ENCODE measurements around the gene ETHE1. TPM values are rescaled to one million over a fixed set of nuclear protein-coding genes. Genes with fewer than 3 reads are reported as not detected.
A peak's percentile ranks its signal among the peaks of the same experiment; 100 is the strongest.

The ETHE1 gene
- total RNA-seq, 2 experiments from 2014 or later: 1.7 to 6.4 TPM

- H3K4me3 ChIP-seq (ENCODE audit: low read depth, low read length, poor library complexity, severe bottlenecking): no peak overlapping the region
- H3K9me3 ChIP-seq (ENCODE audit: low read length): no peaks in the 10 kb centered on the region
- peaks cover 9% of the 10 kb centered on the region for H3K4me1 ChIP-seq (ENCODE audit: insufficient read depth, low read length, poor library complexity, severe bottlenecking)
- no peak overlapping the region for H2AFZ ChIP-seq (ENCODE audit: low read length)
- H4K20me1 ChIP-seq (ENCODE audit: insufficient read depth, low read length): no peaks in the 10 kb centered on the region
- H3K4me2 ChIP-seq (ENCODE audit: low read length): 0 out of 2 replicates have a peak overlapping the region, but pooled peaks have one; percentile 3
- intact Hi-C loops (cut with micrococcal nuclease; ENCODE audit: unreplicated experiment): loop anchor here (2.0 kb wide), 1 partner anchor 42 kb away; the partner anchor contains the start of gene PHLDB3
- no peaks in the 10 kb centered on the region for H3K79me2 ChIP-seq (ENCODE audit: insufficient read depth, low read depth, low read length)
- no peak overlapping the region for H3K27ac ChIP-seq (ENCODE audit: low read depth, low read length, poor library complexity, severe bottlenecking)
- no peaks in the 10 kb centered on the region for H3K9me2 ChIP-seq (ENCODE audit: insufficient read depth, low read length)
- POLR2A ChIA-PET: no interaction called here
- CTCF ChIA-PET (ENCODE audit: unreplicated experiment): interaction anchor here (0.8 kb wide), 1 partner anchor 39 kb away, joined by 10 read pairs; no protein-coding TSS in a partner anchor
- H3K36me3 ChIP-seq (ENCODE audit: insufficient read depth, low read length): no peaks in the 10 kb centered on the region
- no peak for DNase-seq (ENCODE audit: low spot score)
- no TSS peak for BruUV-seq (replicated peaks)
- TF ChIP-seq CTCF (conservative IDR thresholded peaks at IDR 0.05; ENCODE audit: low read length) (no peak), EZH2phosphoT487 (IDR thresholded peaks at IDR 0.05; ENCODE audit: borderline replicate concordance, low read depth, low read length) (no peak)
These were observed 64.1 kb downstream of the ETHE1 start for GRCh38 chr19:43462785-43463380.

GRCh38 chr19:43462383-43462782 is 64.6 kb downstream of the ETHE1 start:
- no peak overlapping the region for H2AFZ ChIP-seq (ENCODE audit: low read length)
- H3K9me2 ChIP-seq (ENCODE audit: insufficient read depth, low read length): no peaks in the 10 kb centered on the region
- H3K79me2 ChIP-seq (ENCODE audit: insufficient read depth, low read depth, low read length): no peaks in the 10 kb centered on the region
- no peak for TF ChIP-seq EZH2phosphoT487 (IDR thresholded peaks at IDR 0.05; ENCODE audit: borderline replicate concordance, low read depth, low read length)
- TF ChIP-seq CTCF (conservative IDR thresholded peaks at IDR 0.05; ENCODE audit: low read length): no peak
- peaks cover 9% of the 10 kb centered on the region for H3K4me1 ChIP-seq (ENCODE audit: insufficient read depth, low read length, poor library complexity, severe bottlenecking)
- no TSS peak for BruUV-seq (replicated peaks)
- no peak for DNase-seq (ENCODE audit: low spot score)
- intact Hi-C loops (cut with micrococcal nuclease; ENCODE audit: unreplicated experiment): loop anchor here (2.0 kb wide), 1 partner anchor 42 kb away; the partner anchor contains the start of gene PHLDB3
- no peak overlapping the region for H3K27ac ChIP-seq (ENCODE audit: low read depth, low read length, poor library complexity, severe bottlenecking)
- POLR2A ChIA-PET: no interaction called here
- CTCF ChIA-PET (ENCODE audit: unreplicated experiment): no interaction called here
- no peak overlapping the region for H3K4me3 ChIP-seq (ENCODE audit: low read depth, low read length, poor library complexity, severe bottlenecking)
- no peak overlapping the region for H3K4me2 ChIP-seq (ENCODE audit: low read length)
- H3K9me3 ChIP-seq (ENCODE audit: low read length): no peaks in the 10 kb centered on the region
- H3K36me3 ChIP-seq (ENCODE audit: insufficient read depth, low read length): no peaks in the 10 kb centered on the region
- no peaks in the 10 kb centered on the region for H4K20me1 ChIP-seq (ENCODE audit: insufficient read depth, low read length)

- ChIA-PET POLR2A (no interaction called here), CTCF (ENCODE audit: unreplicated experiment) (no interaction called here)
- no peaks in the 10 kb centered on the region for H3K36me3 ChIP-seq (ENCODE audit: insufficient read depth, low read length)
These were observed 65.7 kb downstream of the ETHE1 start for GRCh38 chr19:43461303-43461702.

More at GRCh38 chr19:43461303-43461702, 65.7 kb downstream of the ETHE1 start:
- Histone ChIP-seq H3K9me2 (ENCODE audit: insufficient read depth, low read length) (no peaks in the 10 kb centered on the region), H3K4me2 (ENCODE audit: low read length) (no peak overlapping the region), H3K27ac (ENCODE audit: low read depth, low read length, poor library complexity, severe bottlenecking) (no peak overlapping the region), H3K4me1 (ENCODE audit: insufficient read depth, low read length, poor library complexity, severe bottlenecking) (peaks cover 9% of the 10 kb centered on the region), H2AFZ (ENCODE audit: low read length) (no peak overlapping the region), H4K20me1 (ENCODE audit: insufficient read depth, low read length) (no peaks in the 10 kb centered on the region), H3K79me2 (ENCODE audit: insufficient read depth, low read depth, low read length) (no peaks in the 10 kb centered on the region), H3K4me3 (ENCODE audit: low read depth, low read length, poor library complexity, severe bottlenecking) (no peak overlapping the region), H3K9me3 (ENCODE audit: low read length) (no peaks in the 10 kb centered on the region)
- DNase-seq (ENCODE audit: low spot score): no peak
- intact Hi-C loops (cut with micrococcal nuclease; ENCODE audit: unreplicated experiment): no loop called here
- no TSS peak for BruUV-seq (replicated peaks)
- TF ChIP-seq CTCF (conservative IDR thresholded peaks at IDR 0.05; ENCODE audit: low read length) (no peak), EZH2phosphoT487 (IDR thresholded peaks at IDR 0.05; ENCODE audit: borderline replicate concordance, low read depth, low read length) (no peak)

Measured in OCI-LY7 (cell line).